ENCODE data around the gene QKI. TPM values are rescaled to one million over a fixed set of nuclear protein-coding genes. Genes with fewer than 3 reads are reported as not detected.

The QKI gene
- total RNA-seq, 1 donor from 2014 or later, result 234 TPM

DNA sequence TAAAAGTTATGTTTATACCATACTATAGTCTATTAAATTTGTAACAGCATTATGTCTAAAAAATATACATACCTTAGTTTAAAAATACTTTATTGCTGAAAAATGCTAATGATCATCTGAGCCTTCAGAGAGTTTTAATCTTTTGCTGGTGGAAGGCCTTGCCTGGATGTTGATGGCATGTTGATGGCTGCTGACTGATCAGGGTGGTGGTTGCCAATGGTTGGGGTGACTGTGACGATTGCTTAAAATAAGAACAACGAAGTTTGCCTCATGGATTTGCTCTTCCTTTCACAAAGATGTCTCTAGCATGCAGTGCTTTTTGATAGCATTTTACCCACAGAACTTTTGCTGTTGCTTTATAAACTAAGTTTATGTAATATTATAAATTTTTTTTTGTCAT is 68.6 kb downstream of the QKI start:
- intact Hi-C loops (cut with DNase I), result no loop called here
- TF ChIP-seq CTCF (IDR thresholded peaks at IDR 0.05), result no peak
- no peak overlapping the region for H3K27ac ChIP-seq
- no peak for DNase-seq
- peaks cover 19% of the 10 kb centered on the region for H3K36me3 ChIP-seq
- no peak for ATAC-seq
- H3K4me1 ChIP-seq, result peaks cover 14% of the 10 kb centered on the region
- H3K4me3 ChIP-seq, result no peak overlapping the region
- no peaks in the 10 kb centered on the region for H3K9me3 ChIP-seq
- no peaks in the 10 kb centered on the region for H3K27me3 ChIP-seq

DNA sequence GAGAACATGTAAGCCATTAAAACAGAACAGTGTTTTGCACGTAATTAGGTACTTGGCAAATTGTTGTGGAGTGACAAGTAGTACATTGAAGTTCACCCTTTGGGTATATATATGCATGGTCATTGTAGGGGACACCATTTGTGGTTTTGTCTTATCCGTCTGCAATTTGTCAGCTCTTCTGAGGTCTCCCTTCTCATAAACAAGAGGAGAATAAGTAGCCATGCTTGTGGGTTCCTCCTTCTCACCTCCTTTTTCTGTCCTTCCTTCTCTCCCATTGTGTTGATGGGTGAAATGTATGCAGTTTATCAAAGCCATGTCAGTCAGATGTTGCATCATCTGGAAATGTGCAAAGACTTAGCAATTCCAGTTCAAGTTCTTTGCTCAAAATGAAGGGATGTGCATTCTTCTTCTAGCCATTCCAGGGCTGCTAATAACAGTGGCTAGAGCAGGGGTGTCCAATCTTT is 70.9 kb downstream of the QKI start:
- Histone ChIP-seq H3K4me3 (no peak overlapping the region), H3K27me3 (no peaks in the 10 kb centered on the region), H3K9me3 (no peaks in the 10 kb centered on the region), H3K27ac (no peak overlapping the region), H3K36me3 (no peaks in the 10 kb centered on the region), H3K4me1 (peaks cover 32% of the 10 kb centered on the region)
- intact Hi-C loops (cut with DNase I), result no loop called here
- no peak for ATAC-seq
- no peak for DNase-seq
- TF ChIP-seq CTCF (IDR thresholded peaks at IDR 0.05), result no peak

- H3K36me3 ChIP-seq, result no peaks in the 10 kb centered on the region
- H3K27me3 ChIP-seq, result no peaks in the 10 kb centered on the region
- H3K9me3 ChIP-seq, result no peaks in the 10 kb centered on the region
- intact Hi-C loops (cut with DNase I), result no loop called here
- DNase-seq (no peak), ATAC-seq (no peak)
- no peak for TF ChIP-seq CTCF (IDR thresholded peaks at IDR 0.05)
- no peak overlapping the region for H3K4me3 ChIP-seq
- H3K4me1 ChIP-seq, result peaks cover 45% of the 10 kb centered on the region
- no peak overlapping the region for H3K27ac ChIP-seq
Measured at GRCh38 chr6:163486821-163487220, 72.3 kb downstream of the QKI start.

DNA sequence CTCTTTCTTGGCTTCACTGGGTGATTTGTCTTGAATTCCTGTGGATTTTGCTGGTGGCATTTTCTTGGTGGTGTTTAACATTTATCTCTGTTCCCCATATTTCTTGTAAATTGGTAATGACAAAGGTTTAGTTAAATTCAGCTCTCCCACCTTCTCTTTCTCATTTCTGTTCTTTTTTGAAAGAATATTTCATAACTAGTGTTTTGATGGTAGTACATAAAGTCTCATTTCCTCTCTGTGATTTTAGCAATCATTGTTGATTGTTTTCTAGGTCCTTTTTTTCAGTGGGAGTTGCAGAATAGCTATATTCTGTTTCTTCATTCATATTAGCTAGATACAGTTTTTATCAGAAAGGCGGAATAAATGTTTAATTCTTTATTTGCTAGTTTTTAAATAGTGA is 73.1 kb downstream of the QKI start:
- no peaks in the 10 kb centered on the region for H3K9me3 ChIP-seq
- H3K4me1 ChIP-seq, result peaks cover 46% of the 10 kb centered on the region
- H3K27me3 ChIP-seq, result no peaks in the 10 kb centered on the region
- DNase-seq (no peak), ATAC-seq (no peak)
- no peak for TF ChIP-seq CTCF (IDR thresholded peaks at IDR 0.05)
- no peak overlapping the region for H3K4me3 ChIP-seq
- intact Hi-C loops (cut with DNase I), result no loop called here
- no peaks in the 10 kb centered on the region for H3K36me3 ChIP-seq
- H3K27ac ChIP-seq, result no peak overlapping the region

- ATAC-seq (no peak), DNase-seq (no peak)
- H3K27ac ChIP-seq, result no peak overlapping the region
- no peaks in the 10 kb centered on the region for H3K9me3 ChIP-seq
- H3K27me3 ChIP-seq, result no peaks in the 10 kb centered on the region
- H3K36me3 ChIP-seq, result no peaks in the 10 kb centered on the region
- peaks cover 46% of the 10 kb centered on the region for H3K4me1 ChIP-seq
- no peak for TF ChIP-seq CTCF (IDR thresholded peaks at IDR 0.05)
- no peak overlapping the region for H3K4me3 ChIP-seq
- intact Hi-C loops (cut with DNase I), result no loop called here
Measured at GRCh38 chr6:163489584-163489983, 75.1 kb downstream of the QKI start.

Data from upper lobe of right lung (tissue), 1 donor.